Upper lobe of left lung (tissue), 6 donors: ENCODE results near the gene JARID2. TPM values are rescaled to one million over a fixed set of nuclear protein-coding genes. Genes with fewer than 3 reads are reported as not detected.

Source experiments
- ATAC-seq, 2 donors: fragments of 200-7000 bp; cut with Tn5 transposase; one replicate each; pipeline ENCODE4 v1.9.1; 2022; ENCODE audit warnings: mild to moderate bottlenecking in 2 of 2, moderate library complexity in 2 of 2; ENCODE audit not compliant: low FRiP score in 2 of 2
- DNase-seq, 2 donors: peaks; one replicate each; pipeline ENCODE4 v3.0.0-alpha.2; 2019 to 2020
- H3K27ac ChIP-seq, 4 donors: fragments of 200-600 bp; sonication (generic); one replicate each; pipeline ENCODE4 v1.5.1; 2016 to 2019
- H3K27me3 ChIP-seq, 4 donors: fragments of 200-600 bp; sonication (generic); one replicate each; pipeline ENCODE4 v1.5.1; 2017 to 2019
- H3K36me3 ChIP-seq, 4 donors: fragments of 200-600 bp; sonication (generic); one replicate each; pipeline ENCODE4 v1.5.1; 2016 to 2019
- H3K4me1 ChIP-seq, 4 donors: fragments of 200-600 bp; sonication (generic); one replicate each; pipeline ENCODE4 v1.5.1; 2018 to 2019
- H3K4me3 ChIP-seq, 4 donors: fragments of 200-600 bp; sonication (generic); one replicate each; pipeline ENCODE4 v1.5.1; 2017 to 2019; ENCODE audit warnings: mild to moderate bottlenecking in 2 of 4, moderate library complexity in 1 of 4
- H3K9me3 ChIP-seq, 4 donors: fragments of 200-600 bp; sonication (generic); one replicate each; pipeline ENCODE4 v1.5.1; 2018 to 2019
- EP300 ChIP-seq, 4 donors: sonication (generic); formaldehyde crosslinking; IDR thresholded peaks; one replicate each; pipeline ENCODE4 v1.5.1; 2017; ENCODE audit warnings: antibody characterized with exemption in 4 of 4, control low read depth in 2 of 4
- POLR2A ChIP-seq, 4 donors: fragments of 450-650 bp; IDR thresholded peaks; one replicate each; pipeline ENCODE4 v1.5.1; 2016 to 2017; ENCODE audit warnings: antibody characterized with exemption in 4 of 4, mild to moderate bottlenecking in 2 of 4
- POLR2AphosphoS5 ChIP-seq, 2 donors: sonication (generic); formaldehyde crosslinking; IDR thresholded peaks; one replicate each; pipeline ENCODE4 v1.5.1; 2017; ENCODE audit warnings: antibody characterized with exemption in 2 of 2
- WGBS, 2 donors: methylation state at CpG; one replicate each; pipeline ENCODE4 v1.1.5; 2017 to 2018; 5-methylcytosine and 5-hydroxymethylcytosine counted together
- total RNA-seq, 6 donors: library from RNA; depleted of rRNA in 4 of 6; stranded (reverse); fragments of >200 nt in 4 of 6; gene quantifications; one replicate each; pipeline versions ENCODE4 v1.1.0 to v1.2.1, GENCODE V29; 2016 to 2021
- TF ChIP-seq, protein P1 (sequence below), 6 experiments: fragments of 450-650 bp in 4 of 6; fragments of 200-600 bp in 2 of 6; sonication (generic) in 2 of 6; IDR thresholded peaks; one replicate each; pipeline ENCODE4 v1.5.1; 2016 to 2019; ENCODE audit warnings: antibody characterized with exemption in 6 of 6
- donor health status: DM: no; HTN: no; CAD: no; lungs with moderate emphysema.
- donor health status: DM: no; HTN: yes; CAD: no; lungs with severe emphysema.

The JARID2 gene
- total RNA-seq, 6 donors from 2014 or later = 9.6 to 37.7 (median 16.4) TPM

DNA sequence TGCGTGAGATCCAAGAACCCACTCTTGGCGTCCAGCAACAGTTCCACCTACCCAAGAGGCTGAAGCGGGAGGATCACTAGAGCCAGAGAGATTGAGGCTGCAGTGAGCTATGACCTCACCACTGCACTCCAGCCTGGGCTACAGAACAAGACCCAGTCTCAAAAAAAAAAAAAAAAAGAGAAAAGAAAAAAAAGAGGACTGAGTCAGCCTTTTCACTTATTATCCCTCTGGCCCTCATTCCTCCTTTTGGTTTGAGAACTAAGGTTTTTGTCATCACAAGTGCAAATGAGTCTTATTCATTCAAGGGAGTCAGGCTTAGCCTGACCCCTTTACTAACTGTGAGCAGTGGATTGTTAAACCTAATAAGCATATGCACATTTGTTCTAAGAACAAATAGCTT is 37.9 kb upstream of the JARID2 start:
- no peaks in the 10 kb centered on the region for H3K9me3 ChIP-seq
- TF ChIP-seq, protein P1, sequence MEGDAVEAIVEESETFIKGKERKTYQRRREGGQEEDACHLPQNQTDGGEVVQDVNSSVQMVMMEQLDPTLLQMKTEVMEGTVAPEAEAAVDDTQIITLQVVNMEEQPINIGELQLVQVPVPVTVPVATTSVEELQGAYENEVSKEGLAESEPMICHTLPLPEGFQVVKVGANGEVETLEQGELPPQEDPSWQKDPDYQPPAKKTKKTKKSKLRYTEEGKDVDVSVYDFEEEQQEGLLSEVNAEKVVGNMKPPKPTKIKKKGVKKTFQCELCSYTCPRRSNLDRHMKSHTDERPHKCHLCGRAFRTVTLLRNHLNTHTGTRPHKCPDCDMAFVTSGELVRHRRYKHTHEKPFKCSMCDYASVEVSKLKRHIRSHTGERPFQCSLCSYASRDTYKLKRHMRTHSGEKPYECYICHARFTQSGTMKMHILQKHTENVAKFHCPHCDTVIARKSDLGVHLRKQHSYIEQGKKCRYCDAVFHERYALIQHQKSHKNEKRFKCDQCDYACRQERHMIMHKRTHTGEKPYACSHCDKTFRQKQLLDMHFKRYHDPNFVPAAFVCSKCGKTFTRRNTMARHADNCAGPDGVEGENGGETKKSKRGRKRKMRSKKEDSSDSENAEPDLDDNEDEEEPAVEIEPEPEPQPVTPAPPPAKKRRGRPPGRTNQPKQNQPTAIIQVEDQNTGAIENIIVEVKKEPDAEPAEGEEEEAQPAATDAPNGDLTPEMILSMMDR (IDR thresholded peaks at IDR 0.05) = no peak
- TF ChIP-seq EP300 (IDR thresholded peaks at IDR 0.05) (no peak), POLR2A (IDR thresholded peaks at IDR 0.05) (no peak), POLR2AphosphoS5 (IDR thresholded peaks at IDR 0.05) (no peak)
- ATAC-seq (peak in 1 of 2 donors; percentile 60), DNase-seq (no peak)
- H3K27me3 ChIP-seq = no peaks in the 10 kb centered on the region
- H3K4me3 ChIP-seq = no peak overlapping the region
- H3K27ac ChIP-seq = no peak overlapping the region
- WGBS, 2 donors = 95 to 97% methylated on average over 3 of the region's 3 CpGs
- no peaks in the 10 kb centered on the region for H3K4me1 ChIP-seq
- H3K36me3 ChIP-seq = no peaks in the 10 kb centered on the region

- Histone ChIP-seq H3K27ac (no peak overlapping the region), H3K36me3 (no peaks in the 10 kb centered on the region), H3K4me3 (no peak overlapping the region), H3K27me3 (no peaks in the 10 kb centered on the region), H3K4me1 (no peaks in the 10 kb centered on the region), H3K9me3 (no peaks in the 10 kb centered on the region)
- ATAC-seq (no peak), DNase-seq (no peak)
- no peak for TF ChIP-seq POLR2AphosphoS5 (IDR thresholded peaks at IDR 0.05)
- TF ChIP-seq, protein P1 (IDR thresholded peaks at IDR 0.05) = no peak
- no peak for TF ChIP-seq POLR2A (IDR thresholded peaks at IDR 0.05)
- no peak for TF ChIP-seq EP300 (IDR thresholded peaks at IDR 0.05)
- WGBS, 2 donors = 69% methylated on average over 7 of the region's 7 CpGs
Measured at GRCh38 chr6:15213838-15214400, 31.9 kb upstream of the JARID2 start.

DNA sequence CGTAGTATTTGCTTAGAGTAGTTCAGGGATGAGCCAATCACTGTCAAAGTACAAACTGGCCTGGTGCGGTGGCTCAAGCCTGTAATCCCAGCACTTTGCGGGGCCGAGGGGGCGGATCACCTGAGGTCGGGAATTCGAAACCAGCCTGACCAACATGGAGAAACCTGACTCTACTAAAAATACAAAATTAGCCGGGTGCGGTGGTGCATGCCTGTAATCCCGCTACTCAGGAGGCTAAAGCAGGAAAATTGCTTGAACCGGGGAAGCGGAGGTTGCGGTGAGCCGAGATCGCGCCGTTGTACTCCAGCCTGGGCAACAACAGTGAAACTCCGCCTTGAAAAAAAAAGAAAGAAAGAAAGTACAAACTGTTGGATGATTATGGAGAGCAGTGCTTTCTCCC is 27.5 kb upstream of the JARID2 start:
- no peak for ATAC-seq

GRCh38 chr6:15220062-15220461 is 25.8 kb upstream of the JARID2 start:
- no peaks in the 10 kb centered on the region for H3K36me3 ChIP-seq
- WGBS, 2 donors = 75 to 86% methylated on average over 2 of the region's 2 CpGs
- no peak for ATAC-seq
- peak overlapping the region in 2 of 4 donors; percentile 28 to 30 for H3K27ac ChIP-seq
- peaks cover 6 to 12% (median 9%) of the 10 kb centered on the region in 4 donors for H3K4me1 ChIP-seq
- H3K9me3 ChIP-seq = no peaks in the 10 kb centered on the region
- no peak for DNase-seq
- TF ChIP-seq, protein P1 (IDR thresholded peaks at IDR 0.05) = no peak
- no peak overlapping the region for H3K4me3 ChIP-seq
- no peaks in the 10 kb centered on the region for H3K27me3 ChIP-seq

More for the DNA sequence above, 27.5 kb upstream of the JARID2 start:
- Histone ChIP-seq H3K27me3 (no peaks in the 10 kb centered on the region), H3K4me3 (no peak overlapping the region), H3K4me1 (peaks cover 6 to 12% (median 9%) of the 10 kb centered on the region in 4 donors), H3K27ac (no peak overlapping the region), H3K9me3 (no peaks in the 10 kb centered on the region), H3K36me3 (no peaks in the 10 kb centered on the region)
- TF ChIP-seq, protein P1 (IDR thresholded peaks at IDR 0.05) = no peak
- TF ChIP-seq POLR2A (IDR thresholded peaks at IDR 0.05) (no peak), POLR2AphosphoS5 (IDR thresholded peaks at IDR 0.05) (no peak), EP300 (IDR thresholded peaks at IDR 0.05) (no peak)
- WGBS, 2 donors = 94 to 97% methylated on average over 18 of the region's 18 CpGs
- DNase-seq = no peak

DNA sequence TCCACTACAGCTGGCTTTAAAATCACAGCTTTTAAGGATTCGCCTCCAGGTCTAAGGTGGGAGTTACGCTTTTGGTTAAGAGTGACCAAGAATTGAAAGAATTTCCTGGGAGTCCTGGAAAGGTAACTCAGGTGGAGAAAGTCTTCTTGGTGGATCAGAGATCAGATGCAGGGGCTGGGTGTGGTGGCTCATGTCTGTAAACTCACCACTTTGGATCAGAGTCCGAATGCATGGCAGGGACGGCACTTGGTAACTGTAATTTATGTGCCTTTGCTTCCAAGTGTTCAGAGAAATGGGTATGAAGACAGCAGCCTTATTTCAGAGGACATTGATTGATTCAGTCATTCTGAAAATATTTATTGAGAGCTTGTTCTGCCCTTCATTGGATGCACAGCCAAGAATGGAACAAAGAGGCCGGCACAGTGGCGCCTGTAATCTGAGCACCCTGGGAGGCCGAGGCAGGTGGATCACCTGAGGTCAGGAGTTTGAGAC is 18.0 kb upstream of the JARID2 start:
- Histone ChIP-seq H3K4me1 (no peaks in the 10 kb centered on the region), H3K27me3 (no peaks in the 10 kb centered on the region), H3K9me3 (no peaks in the 10 kb centered on the region), H3K36me3 (no peaks in the 10 kb centered on the region), H3K4me3 (no peak overlapping the region), H3K27ac (no peak overlapping the region)
- 86 to 97% methylated on average over 7 of the region's 7 CpGs for WGBS, 2 donors
- ATAC-seq = no peak
- TF ChIP-seq EP300 (IDR thresholded peaks at IDR 0.05) (no peak), POLR2A (IDR thresholded peaks at IDR 0.05) (no peak), POLR2AphosphoS5 (IDR thresholded peaks at IDR 0.05) (no peak)
- TF ChIP-seq, protein P1 (IDR thresholded peaks at IDR 0.05) = no peak
- DNase-seq = no peak
